HG03460 (cell line): Measurements from ENCODE around the gene FYB2.

Source experiments
- ATAC-seq: cut with Tn5 transposase; IDR thresholded peaks from one replicate; pipeline ENCODE4 v1.9.1; 2021; ENCODE audit not compliant: unreplicated experiment

Gene FYB2

GRCh38 chr1:56726706-56727105, 92.5 kb downstream of the FYB2 start:
- no peak for ATAC-seq

GRCh38 chr1:56719171-56719570, 100.0 kb downstream of the FYB2 start:
- ATAC-seq, result no peak

GRCh38 chr1:56715156-56715555, 104.0 kb downstream of the FYB2 start:
- ATAC-seq, result no peak

- ATAC-seq, result no peak
Observed at GRCh38 chr1:56713112-56713511, 106.1 kb downstream of the FYB2 start.

- ATAC-seq, result no peak
Observed at GRCh38 chr1:56712150-56712549, 107.1 kb downstream of the FYB2 start.

GRCh38 chr1:56710646-56711045, 108.6 kb downstream of the FYB2 start:
- no peak for ATAC-seq

GRCh38 chr1:56709995-56710394, 109.2 kb downstream of the FYB2 start:
- ATAC-seq, result no peak

- ATAC-seq, result no peak
Observed at GRCh38 chr1:56709269-56709880, 109.8 kb downstream of the FYB2 start.

- ATAC-seq, result no peak
Observed at GRCh38 chr1:56707379-56707778, 111.8 kb downstream of the FYB2 start.

- no peak for ATAC-seq
Observed at GRCh38 chr1:56703747-56704146, 115.5 kb downstream of the FYB2 start.

- ATAC-seq, result no peak
Observed at GRCh38 chr1:56696663-56697062, 122.5 kb downstream of the FYB2 start.

- ATAC-seq, result no peak
Observed at GRCh38 chr1:56688522-56689026, 130.6 kb downstream of the FYB2 start.

GRCh38 chr1:56686169-56686568, 133.0 kb downstream of the FYB2 start:
- no peak for ATAC-seq

GRCh38 chr1:56683569-56683968, 135.6 kb downstream of the FYB2 start:
- ATAC-seq, result no peak

GRCh38 chr1:56676571-56677035, 142.6 kb downstream of the FYB2 start:
- ATAC-seq, result no peak

- ATAC-seq, result no peak
Observed at GRCh38 chr1:56675763-56676162, 143.4 kb downstream of the FYB2 start.

GRCh38 chr1:56672579-56672978, 146.6 kb downstream of the FYB2 start:
- ATAC-seq, result no peak

GRCh38 chr1:56671542-56671941, 147.7 kb downstream of the FYB2 start:
- no peak for ATAC-seq

GRCh38 chr1:56671085-56671484, 148.1 kb downstream of the FYB2 start:
- no peak for ATAC-seq

- no peak for ATAC-seq
Observed at GRCh38 chr1:56670350-56670749, 148.9 kb downstream of the FYB2 start.
